ENCODE data around the gene AHSA1. TPM values are rescaled to one million over a fixed set of nuclear protein-coding genes. Genes with fewer than 3 reads are reported as not detected.

AHSA1 gene
- total and polyA plus RNA-seq, 10 of the 15 experiments (the other 5 are each of a cell fraction or from before 2014, with no cell fraction given): 51.8 to 295 (median 201) TPM

DNA sequence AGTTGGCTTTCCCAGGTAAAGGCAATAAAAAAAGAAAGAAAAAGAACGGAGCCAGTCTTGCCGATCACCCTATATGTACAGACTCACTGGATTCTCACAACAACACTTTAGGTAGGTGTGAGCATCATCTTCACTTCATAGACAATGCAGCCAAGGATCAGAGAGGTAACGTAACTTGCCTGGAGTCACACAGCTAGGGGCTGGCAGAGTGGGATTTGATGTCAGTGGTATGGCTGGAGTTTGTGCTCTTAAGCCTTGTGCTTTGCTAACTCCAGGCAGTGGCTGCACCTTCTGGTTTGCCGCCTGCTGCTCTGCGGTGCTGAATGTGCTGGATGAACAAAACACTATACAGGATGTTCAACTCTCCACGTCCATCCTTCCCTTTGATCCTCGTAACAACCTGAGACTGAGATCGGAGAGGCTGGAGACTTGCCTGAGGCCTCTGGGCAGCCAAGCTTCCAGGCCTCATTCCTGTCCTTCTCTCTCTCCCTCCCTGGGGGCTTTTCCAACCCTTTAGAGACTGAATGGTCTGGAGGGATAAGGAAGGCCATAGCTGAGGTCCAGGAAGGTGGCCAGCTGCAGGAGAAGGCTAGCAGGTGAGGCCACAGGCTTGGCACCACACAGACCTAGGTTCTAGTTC, 32.6 kb downstream of the AHSA1 start:
- Histone ChIP-seq H3K4me2 (ENCODE audit: control insufficient read depth, insufficient read depth) (no peak overlapping the region), H3K4me1 (ENCODE audit: control insufficient read depth, insufficient read depth, low read length) (no peaks in the 10 kb centered on the region), H2AFZ (ENCODE audit: control insufficient read depth, low read depth, low read length) (no peak overlapping the region), H3K27ac (ENCODE audit: control insufficient read depth, insufficient read depth) (no peak overlapping the region), H3K9ac (ENCODE audit: control insufficient read depth, insufficient read depth, low read length) (no peak overlapping the region), H3K4me3 (no peak overlapping the region), H3K79me2 (ENCODE audit: control insufficient read depth, insufficient read depth, low read length) (no peaks in the 10 kb centered on the region), H4K20me1 (ENCODE audit: control insufficient read depth, insufficient read depth) (no peaks in the 10 kb centered on the region), H3K9me3 (replicated peaks; ENCODE audit: control insufficient read depth, insufficient read depth, low read length) (no peaks in the 10 kb centered on the region), H3K36me3 (ENCODE audit: control insufficient read depth in 2 of 2, insufficient read depth in 2 of 2, low read length in 1 of 2) (no peaks in the 10 kb centered on the region), H3K27me3 (replicated peaks in 1 of 2; ENCODE audit: control insufficient read depth in 2 of 2, insufficient read depth in 2 of 2, low read length in 1 of 2) (no peaks in the 10 kb centered on the region)
- intact Hi-C loops (cut with micrococcal nuclease; ENCODE audit: unreplicated experiment): no loop called here
- ChIA-PET SMC1A (ENCODE audit: uncharacterized antibody, unreplicated experiment) (no interaction called here), POLR2A (no interaction called here), CTCF (no interaction called here), RAD21 (ENCODE audit: unreplicated experiment) (no interaction called here)
- in situ Hi-C loops (cut with MboI): no loop called here
- FAIRE-seq (no peak), DNase-seq (ENCODE audit: low read depth, low spot score) (no peak), ATAC-seq (no peak)
- BruUV-seq (replicated peaks): no TSS peak
- 55% methylated on average over 8 of the region's 8 CpGs for WGBS (ENCODE audit: insufficient coverage, insufficient replicate concordance, low lambda C conversion rate, missing lambda C conversion rate)
- no peak for TF ChIP-seq USF2 (IDR thresholded peaks at IDR 0.05; ENCODE audit: borderline replicate concordance, low read depth, low read length)
- TF ChIP-seq ATF3 (IDR thresholded peaks at IDR 0.05; ENCODE audit: borderline replicate concordance, extremely low read depth, low read depth, low read length): no peak
- TF ChIP-seq EP300 (IDR thresholded peaks at IDR 0.05; ENCODE audit: borderline replicate concordance in 1 of 2, control insufficient read depth in 1 of 2, low read depth in 2 of 2, low read length in 2 of 2): no peak
- TF ChIP-seq RAD51 (IDR thresholded peaks at IDR 0.05): no peak
- no peak for TF ChIP-seq KLF5 (IDR thresholded peaks at IDR 0.05; ENCODE audit: partially characterized antibody)
- TF ChIP-seq, protein P1, sequence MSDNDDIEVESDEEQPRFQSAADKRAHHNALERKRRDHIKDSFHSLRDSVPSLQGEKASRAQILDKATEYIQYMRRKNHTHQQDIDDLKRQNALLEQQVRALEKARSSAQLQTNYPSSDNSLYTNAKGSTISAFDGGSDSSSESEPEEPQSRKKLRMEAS (IDR thresholded peaks at IDR 0.05; ENCODE audit: low read depth, low read length): no peak
- TF ChIP-seq, protein P2, sequence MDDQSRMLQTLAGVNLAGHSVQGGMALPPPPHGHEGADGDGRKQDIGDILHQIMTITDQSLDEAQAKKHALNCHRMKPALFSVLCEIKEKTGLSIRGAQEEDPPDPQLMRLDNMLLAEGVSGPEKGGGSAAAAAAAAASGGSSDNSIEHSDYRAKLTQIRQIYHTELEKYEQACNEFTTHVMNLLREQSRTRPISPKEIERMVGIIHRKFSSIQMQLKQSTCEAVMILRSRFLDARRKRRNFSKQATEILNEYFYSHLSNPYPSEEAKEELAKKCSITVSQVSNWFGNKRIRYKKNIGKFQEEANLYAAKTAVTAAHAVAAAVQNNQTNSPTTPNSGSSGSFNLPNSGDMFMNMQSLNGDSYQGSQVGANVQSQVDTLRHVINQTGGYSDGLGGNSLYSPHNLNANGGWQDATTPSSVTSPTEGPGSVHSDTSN (IDR thresholded peaks at IDR 0.05; ENCODE audit: insufficient replicate concordance, low read depth, low read length): no peak
- no peak for TF ChIP-seq ZNF274 (IDR thresholded peaks at IDR 0.05; ENCODE audit: insufficient read depth, insufficient read length)
- no peak for TF ChIP-seq NR2C2 (IDR thresholded peaks at IDR 0.05; ENCODE audit: borderline replicate concordance, control insufficient read depth, insufficient read length, low read depth)
- TF ChIP-seq NFYB (IDR thresholded peaks at IDR 0.05; ENCODE audit: insufficient read depth, low read depth, low read length): no peak
- TF ChIP-seq ZNF592 (IDR thresholded peaks at IDR 0.05): no peak
- no peak for TF ChIP-seq PRDM15 (CRISPR knock-in tag; IDR thresholded peaks at IDR 0.05)

All from GM12878 (cell line).